Natural killer cell (primary cell): Measurements from ENCODE around the gene DAB2. TPM values are rescaled to one million over a fixed set of nuclear protein-coding genes. Genes with fewer than 3 reads are reported as not detected.

Source experiments
- ATAC-seq, 3 donors: fragments of 150-1000 bp in 2 of 3; fragments of 200-7000 bp in 1 of 3; cut with Tn5 transposase; 1 replicate in 1 of 3; 2 replicates in 2 of 3; pipeline ENCODE4 v1.10.0; 2021; ENCODE audit warnings: mild to moderate bottlenecking in 2 of 3, moderate library complexity in 2 of 3
- DNase-seq, 2 donors: peaks; one replicate each; pipeline versions ENCODE4 v3.0.0 to v3.0.0-alpha.2; 2013 to 2021; ENCODE audit warnings: mixed read lengths in 1 of 2
- H3K27ac ChIP-seq: one replicate; pipeline ENCODE4 v1.5.1; 2013; ENCODE audit warnings: mild to moderate bottlenecking, low read length
- H3K27me3 ChIP-seq: one replicate; pipeline ENCODE4 v1.6.1; 2013; ENCODE audit warnings: low read length; ENCODE audit not compliant: control insufficient read depth, insufficient read depth
- H3K36me3 ChIP-seq: one replicate; pipeline ENCODE4 v1.6.1; 2013; ENCODE audit warnings: low read length; ENCODE audit not compliant: control insufficient read depth, insufficient read depth
- H3K4me1 ChIP-seq: one replicate; pipeline ENCODE4 v1.6.1; 2013; ENCODE audit warnings: low read length; ENCODE audit not compliant: control insufficient read depth, insufficient read depth
- H3K4me3 ChIP-seq: one replicate; pipeline ENCODE4 v1.5.1; 2013; ENCODE audit warnings: low read length
- H3K9me3 ChIP-seq: one replicate; pipeline ENCODE4 v1.6.1; 2013; ENCODE audit warnings: low read length; ENCODE audit not compliant: control insufficient read depth, insufficient read depth
- H3K27ac Mint-ChIP-seq, 2 donors: one replicate each; pipeline ENCODE4 v1.8.0; 2022; ENCODE audit warnings: mild to moderate bottlenecking in 2 of 2, mixed read lengths in 2 of 2, moderate library complexity in 1 of 2
- H3K27me3 Mint-ChIP-seq, 2 donors: one replicate each; pipeline ENCODE4 v1.8.0; 2022; ENCODE audit warnings: low read depth in 2 of 2, mixed read lengths in 2 of 2
- H3K36me3 Mint-ChIP-seq: one replicate; pipeline ENCODE4 v1.8.0; 2022; ENCODE audit warnings: mixed read lengths
- H3K4me1 Mint-ChIP-seq, 2 donors: one replicate each; pipeline ENCODE4 v1.8.0; 2022; ENCODE audit warnings: mixed read lengths in 2 of 2
- H3K4me3 Mint-ChIP-seq: one replicate; pipeline ENCODE4 v1.8.0; 2022; ENCODE audit warnings: mild to moderate bottlenecking, moderate library complexity, mixed read lengths
- H3K9me3 Mint-ChIP-seq, 2 donors: one replicate each; pipeline ENCODE4 v1.8.0; 2022; ENCODE audit warnings: mixed read lengths in 2 of 2
- WGBS: methylation state at CpG from one replicate; pipeline ENCODE4 v1.1.7; 2013; ENCODE audit warnings: missing lambda C conversion rate; ENCODE audit not compliant: insufficient coverage; 5-methylcytosine and 5-hydroxymethylcytosine counted together
- intact Hi-C: fragments of 100-400 bp; cut with micrococcal nuclease; formaldehyde crosslinking; loops from one replicate; pipeline ENCODE4 v1.14.2; 2022
- total RNA-seq, 4 donors: library from RNA; stranded (reverse); fragments of 120-200 nt in 1 of 4; gene quantifications; one replicate each; pipeline versions ENCODE4 v1.2.3 to v1.2.4, GENCODE V29; 2013 to 2022
- TF ChIP-seq, protein P1 (sequence below): fragments of 200-600 bp; IDR thresholded peaks from one replicate; pipeline ENCODE4 v1.8.0; 2022; ENCODE audit warnings: antibody characterized with exemption

DAB2 gene
- total RNA-seq, 3 donors from 2014 or later (not counting 1 experiment from before 2014, with no cell fraction given), result 33.0 to 53.8 (median 36.9) TPM

- ATAC-seq (no peak), DNase-seq (no peak)
- H3K9me3 ChIP-seq, result no peaks in the 10 kb centered on the region
- intact Hi-C loops, result no loop called here
- H3K27ac Mint-ChIP-seq, result no peak overlapping the region
- no peaks in the 10 kb centered on the region for H3K36me3 ChIP-seq
- no peak overlapping the region for H3K4me3 Mint-ChIP-seq
- H3K27ac ChIP-seq, result no peak overlapping the region
- H3K4me1 Mint-ChIP-seq, result peaks cover 0 to 10% of the 10 kb centered on the region in 2 donors
- H3K27me3 ChIP-seq, result peaks cover 2% of the 10 kb centered on the region
- H3K36me3 Mint-ChIP-seq, result peaks cover 4% of the 10 kb centered on the region
- no peaks in the 10 kb centered on the region for H3K9me3 Mint-ChIP-seq
- H3K27me3 Mint-ChIP-seq, result peaks cover 14 to 17% of the 10 kb centered on the region in 2 donors
- TF ChIP-seq, protein P1, sequence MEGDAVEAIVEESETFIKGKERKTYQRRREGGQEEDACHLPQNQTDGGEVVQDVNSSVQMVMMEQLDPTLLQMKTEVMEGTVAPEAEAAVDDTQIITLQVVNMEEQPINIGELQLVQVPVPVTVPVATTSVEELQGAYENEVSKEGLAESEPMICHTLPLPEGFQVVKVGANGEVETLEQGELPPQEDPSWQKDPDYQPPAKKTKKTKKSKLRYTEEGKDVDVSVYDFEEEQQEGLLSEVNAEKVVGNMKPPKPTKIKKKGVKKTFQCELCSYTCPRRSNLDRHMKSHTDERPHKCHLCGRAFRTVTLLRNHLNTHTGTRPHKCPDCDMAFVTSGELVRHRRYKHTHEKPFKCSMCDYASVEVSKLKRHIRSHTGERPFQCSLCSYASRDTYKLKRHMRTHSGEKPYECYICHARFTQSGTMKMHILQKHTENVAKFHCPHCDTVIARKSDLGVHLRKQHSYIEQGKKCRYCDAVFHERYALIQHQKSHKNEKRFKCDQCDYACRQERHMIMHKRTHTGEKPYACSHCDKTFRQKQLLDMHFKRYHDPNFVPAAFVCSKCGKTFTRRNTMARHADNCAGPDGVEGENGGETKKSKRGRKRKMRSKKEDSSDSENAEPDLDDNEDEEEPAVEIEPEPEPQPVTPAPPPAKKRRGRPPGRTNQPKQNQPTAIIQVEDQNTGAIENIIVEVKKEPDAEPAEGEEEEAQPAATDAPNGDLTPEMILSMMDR, result no peak
- H3K4me1 ChIP-seq, result no peaks in the 10 kb centered on the region
- H3K4me3 ChIP-seq, result no peak overlapping the region
Observed at GRCh38 chr5:39453606-39454005, 28.8 kb upstream of the DAB2 start.

GRCh38 chr5:39452846-39453245 lies 28.1 kb upstream of the DAB2 start:
- no peaks in the 10 kb centered on the region for H3K36me3 Mint-ChIP-seq
- H3K4me3 Mint-ChIP-seq, result no peak overlapping the region
- intact Hi-C loops, result no loop called here
- H3K4me1 ChIP-seq, result no peaks in the 10 kb centered on the region
- no peak overlapping the region for H3K4me3 ChIP-seq
- peaks cover 12 to 14% of the 10 kb centered on the region in 2 donors for H3K27me3 Mint-ChIP-seq
- WGBS, result 87% methylated on average over 2 of the region's 2 CpGs
- peaks cover 2% of the 10 kb centered on the region for H3K27me3 ChIP-seq
- TF ChIP-seq, protein P1, result no peak
- no peaks in the 10 kb centered on the region for H3K9me3 ChIP-seq
- H3K27ac Mint-ChIP-seq, result no peak overlapping the region
- no peak for DNase-seq
- peaks cover 0 to 6% of the 10 kb centered on the region in 2 donors for H3K4me1 Mint-ChIP-seq
- ATAC-seq, result no peak
- H3K36me3 ChIP-seq, result no peaks in the 10 kb centered on the region
- H3K27ac ChIP-seq, result no peak overlapping the region
- H3K9me3 Mint-ChIP-seq, result no peaks in the 10 kb centered on the region

DNA sequence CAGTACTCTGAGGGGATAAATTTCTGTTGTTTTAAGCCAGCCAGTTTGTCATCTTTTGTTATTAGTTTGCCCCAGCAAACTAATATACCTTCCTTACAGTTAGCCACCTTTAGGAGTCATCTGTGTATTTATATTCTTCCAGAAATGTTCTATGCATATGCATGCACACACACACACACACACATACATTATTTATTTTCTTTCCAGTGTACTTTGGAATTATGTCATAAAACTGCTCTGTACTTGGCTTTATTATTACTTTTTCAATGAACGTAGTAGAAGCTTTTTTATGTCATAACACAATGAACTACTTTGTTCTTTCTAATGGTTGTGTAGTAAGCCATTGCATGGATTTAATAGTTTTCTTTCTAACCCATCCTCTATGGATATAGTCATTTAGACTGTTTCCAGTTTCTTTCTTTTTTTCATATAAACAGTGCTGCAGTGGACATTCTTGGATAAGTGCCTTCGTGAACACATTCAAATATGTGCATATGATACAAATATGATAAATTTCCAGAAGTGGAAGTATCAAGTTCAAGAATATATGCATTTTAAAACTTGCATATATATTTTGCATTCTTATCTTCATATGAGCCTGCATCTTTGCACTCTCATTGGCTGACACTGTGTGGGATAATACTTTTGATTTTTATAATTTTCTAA lies 26.6 kb upstream of the DAB2 start:
- no CpG with 5 or more reads among the region's 2 CpGs for WGBS
- H3K36me3 ChIP-seq, result no peaks in the 10 kb centered on the region
- no peak for DNase-seq
- H3K27ac ChIP-seq, result no peak overlapping the region
- H3K4me1 ChIP-seq, result no peaks in the 10 kb centered on the region
- H3K9me3 ChIP-seq, result no peaks in the 10 kb centered on the region
- intact Hi-C loops, result no loop called here
- peaks cover 0 to 6% of the 10 kb centered on the region in 2 donors for H3K4me1 Mint-ChIP-seq
- H3K4me3 Mint-ChIP-seq, result no peak overlapping the region
- ATAC-seq, result no peak
- TF ChIP-seq, protein P1, result no peak
- H3K27me3 Mint-ChIP-seq, result peaks cover 9 to 10% of the 10 kb centered on the region in 2 donors
- peaks cover 2% of the 10 kb centered on the region for H3K27me3 ChIP-seq
- no peaks in the 10 kb centered on the region for H3K9me3 Mint-ChIP-seq
- no peak overlapping the region for H3K4me3 ChIP-seq
- no peaks in the 10 kb centered on the region for H3K36me3 Mint-ChIP-seq
- no peak overlapping the region for H3K27ac Mint-ChIP-seq

DNA sequence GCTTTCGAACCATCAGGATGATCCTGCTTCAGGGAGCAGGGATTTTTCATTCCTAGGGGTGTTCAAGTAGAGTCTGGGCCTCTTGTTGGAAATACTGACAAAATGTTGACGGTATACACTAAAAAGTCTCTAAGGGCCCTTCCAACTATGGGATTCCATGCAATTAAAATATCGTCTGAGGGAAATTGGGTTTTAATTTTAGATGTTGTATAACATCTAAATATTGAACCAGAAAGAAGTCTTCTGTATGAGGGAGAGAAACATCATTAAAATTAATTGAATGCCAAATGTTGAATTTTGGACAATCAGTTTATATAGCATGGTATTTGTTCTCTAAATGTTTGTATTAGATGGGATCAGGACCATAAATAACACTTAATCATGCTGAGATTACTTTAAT lies 25.7 kb upstream of the DAB2 start:
- Histone ChIP-seq H3K9me3 (no peaks in the 10 kb centered on the region), H3K27ac (no peak overlapping the region), H3K36me3 (no peaks in the 10 kb centered on the region), H3K27me3 (peaks cover 2% of the 10 kb centered on the region), H3K4me1 (no peaks in the 10 kb centered on the region), H3K4me3 (no peak overlapping the region)
- H3K4me3 Mint-ChIP-seq, result no peak overlapping the region
- peaks cover 0 to under 1% of the 10 kb centered on the region in 2 donors for H3K4me1 Mint-ChIP-seq
- no peaks in the 10 kb centered on the region for H3K9me3 Mint-ChIP-seq
- peaks cover under 1 to 2% of the 10 kb centered on the region in 2 donors for H3K27me3 Mint-ChIP-seq
- ATAC-seq, result no peak
- TF ChIP-seq, protein P1, result no peak
- WGBS, result 95% methylated on average over 3 of the region's 3 CpGs
- no peak overlapping the region for H3K27ac Mint-ChIP-seq
- DNase-seq, result no peak
- H3K36me3 Mint-ChIP-seq, result no peaks in the 10 kb centered on the region
- intact Hi-C loops, result no loop called here
